Mucosa of stomach (tissue), 1 donor: ENCODE measurements around the gene RAP1GAP2.
"Not testable (repeated sequence)": the region's sequence is repeated elsewhere in the genome, so short reads cannot be mapped to it uniquely, and the experiment has no call there.

Experiments used
- H3K27me3 ChIP-seq: one replicate; pipeline ENCODE4 v1.7.0; 2013; ENCODE audit warnings: mild to moderate bottlenecking, low read length; ENCODE audit not compliant: control insufficient read depth, insufficient read depth
- H3K36me3 ChIP-seq: one replicate; pipeline ENCODE4 v1.7.0; 2013; ENCODE audit warnings: low read length; ENCODE audit not compliant: control insufficient read depth, insufficient read depth
- H3K4me1 ChIP-seq: one replicate; pipeline ENCODE4 v1.7.0; 2013; ENCODE audit warnings: mild to moderate bottlenecking, low read length; ENCODE audit not compliant: control insufficient read depth, insufficient read depth
- H3K4me3 ChIP-seq: one replicate; pipeline ENCODE4 v1.7.0; 2013; ENCODE audit warnings: low read length
- H3K9ac ChIP-seq: one replicate; pipeline ENCODE4 v1.7.0; 2013; ENCODE audit warnings: mild to moderate bottlenecking, low read length, moderate library complexity
- H3K9me3 ChIP-seq: one replicate; pipeline ENCODE4 v1.7.0; 2013; ENCODE audit warnings: mild to moderate bottlenecking, low read length, moderate library complexity; ENCODE audit not compliant: control insufficient read depth
- donor health status: Pancreatic carcinoma.

RAP1GAP2 gene

DNA sequence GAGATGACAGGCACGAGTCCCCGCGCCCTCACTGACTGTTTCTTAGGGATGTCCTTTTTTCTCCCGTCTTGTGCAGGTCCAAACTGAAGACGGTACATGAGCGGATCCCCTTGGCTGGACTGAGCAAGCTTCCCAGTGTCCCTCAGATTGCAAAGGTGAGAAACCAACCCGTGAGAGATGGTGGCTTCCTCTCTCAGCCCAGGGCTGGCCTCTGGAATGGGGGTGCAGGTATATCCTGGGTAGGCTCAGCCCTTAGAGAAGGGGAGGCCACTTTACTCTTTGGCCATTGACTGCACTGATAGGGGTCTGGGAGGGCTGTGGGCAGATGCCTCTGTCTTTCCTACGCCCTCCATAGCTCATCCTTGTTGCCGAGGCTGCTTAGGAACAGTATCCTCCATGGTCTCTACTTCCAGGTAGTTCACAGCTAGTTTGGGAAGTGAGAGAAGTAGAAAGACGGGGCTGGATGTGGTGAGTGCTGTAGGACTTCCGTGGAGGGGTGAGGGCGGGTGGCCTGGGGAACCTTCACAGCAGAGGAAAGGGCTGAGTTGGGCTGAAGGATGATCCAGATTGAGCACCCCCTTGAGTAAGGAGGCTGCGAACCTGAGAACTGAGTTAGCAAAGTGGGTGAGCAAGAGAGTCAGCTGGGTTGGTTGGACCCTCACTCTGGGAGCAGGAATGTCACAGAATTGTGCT lies 184.1 kb downstream of the RAP1GAP2 start:
- Histone ChIP-seq H3K27me3 (no peaks in the 10 kb centered on the region), H3K9ac (no peak overlapping the region), H3K9me3 (no peaks in the 10 kb centered on the region), H3K36me3 (no peaks in the 10 kb centered on the region), H3K4me3 (no peak overlapping the region), H3K4me1 (no peaks in the 10 kb centered on the region)

DNA sequence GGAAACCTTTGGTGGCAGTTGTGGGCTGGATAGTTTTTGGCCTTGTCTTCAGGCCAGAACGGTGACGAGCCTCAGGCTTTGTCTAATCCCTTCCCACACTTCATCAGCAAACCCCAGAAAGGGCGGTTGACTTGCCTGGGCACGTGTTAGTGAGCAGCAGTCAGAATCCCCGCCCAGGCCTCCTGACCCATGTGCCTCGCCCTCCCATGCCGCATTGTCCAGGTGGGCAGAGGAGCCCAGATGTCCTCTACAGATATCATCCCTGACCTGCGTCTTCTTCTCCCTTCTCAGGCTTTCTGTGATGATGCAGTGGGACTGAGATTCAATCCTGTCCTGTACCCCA lies 184.6 kb downstream of the RAP1GAP2 start:
- Histone ChIP-seq H3K27me3 (no peaks in the 10 kb centered on the region), H3K36me3 (no peaks in the 10 kb centered on the region), H3K4me1 (no peaks in the 10 kb centered on the region), H3K4me3 (no peak overlapping the region), H3K9me3 (no peaks in the 10 kb centered on the region), H3K9ac (no peak overlapping the region)

- H3K27me3 ChIP-seq: no peaks in the 10 kb centered on the region
- no peaks in the 10 kb centered on the region for H3K9me3 ChIP-seq
- H3K9ac ChIP-seq: no peak overlapping the region
- H3K4me3 ChIP-seq: no peak overlapping the region
- no peaks in the 10 kb centered on the region for H3K4me1 ChIP-seq
- no peaks in the 10 kb centered on the region for H3K36me3 ChIP-seq
Measured at GRCh38 chr17:2981325-2981724, 185.1 kb downstream of the RAP1GAP2 start.

DNA sequence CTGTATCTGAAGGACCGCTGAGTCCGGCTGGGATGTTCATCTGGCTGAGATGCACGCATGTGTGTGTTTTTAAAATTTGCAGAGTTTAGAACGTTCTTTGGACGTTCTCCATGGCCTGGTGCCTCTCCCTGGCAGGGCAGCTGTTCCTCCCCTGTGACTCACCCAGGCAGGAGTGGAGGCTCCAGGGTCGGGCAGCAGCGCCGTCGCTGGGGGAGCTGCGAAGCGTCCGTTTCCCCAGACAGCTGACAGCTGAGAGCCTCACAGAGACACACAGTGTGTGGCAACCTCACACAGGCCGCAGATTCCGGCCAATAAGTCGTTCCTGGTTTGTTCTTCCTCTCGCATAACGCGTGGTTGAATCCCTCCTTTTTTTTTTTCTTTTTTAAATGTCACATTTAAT lies 186.6 kb downstream of the RAP1GAP2 start:
- no peaks in the 10 kb centered on the region for H3K27me3 ChIP-seq
- H3K36me3 ChIP-seq: no peaks in the 10 kb centered on the region
- no peak overlapping the region for H3K9ac ChIP-seq
- no peaks in the 10 kb centered on the region for H3K9me3 ChIP-seq
- no peak overlapping the region for H3K4me3 ChIP-seq
- H3K4me1 ChIP-seq: no peaks in the 10 kb centered on the region

- peak overlapping the region; percentile 3 for H3K9ac ChIP-seq
- no peaks in the 10 kb centered on the region for H3K9me3 ChIP-seq
- H3K4me1 ChIP-seq: no peaks in the 10 kb centered on the region
Measured at GRCh38 chr17:2983255-2983654, 187.0 kb downstream of the RAP1GAP2 start.

GRCh38 chr17:2985318-2985717 lies 189.1 kb downstream of the RAP1GAP2 start:
- H3K36me3 ChIP-seq: peaks cover 3% of the 10 kb centered on the region
- H3K9me3 ChIP-seq: no peaks in the 10 kb centered on the region
- H3K27me3 ChIP-seq: no peaks in the 10 kb centered on the region
- H3K4me1 ChIP-seq: no peaks in the 10 kb centered on the region
- no peak overlapping the region for H3K9ac ChIP-seq
- no peak overlapping the region for H3K4me3 ChIP-seq

More at GRCh38 chr17:2983255-2983654, 187.0 kb downstream of the RAP1GAP2 start:
- Histone ChIP-seq H3K4me3 (no peak overlapping the region), H3K27me3 (no peaks in the 10 kb centered on the region), H3K36me3 (no peaks in the 10 kb centered on the region)

DNA sequence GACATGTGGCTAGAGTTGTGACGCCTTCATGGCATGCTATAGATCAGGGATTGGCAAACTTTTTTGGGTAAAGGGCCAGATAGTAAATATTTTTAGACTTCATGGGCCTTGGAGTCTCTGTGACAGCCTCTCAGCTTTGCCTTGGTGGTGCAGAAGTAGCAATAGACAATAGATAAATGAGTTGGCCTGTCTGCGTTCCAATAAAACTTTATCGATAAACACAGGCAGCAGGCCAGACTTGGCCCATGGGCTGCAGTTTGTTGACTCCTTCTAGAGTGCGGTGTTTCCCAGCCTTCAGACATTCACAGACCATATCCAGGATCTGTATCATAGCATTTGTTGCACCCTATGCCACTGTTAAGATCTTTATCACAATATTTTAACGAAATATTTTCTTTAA lies 190.7 kb downstream of the RAP1GAP2 start:
- no peaks in the 10 kb centered on the region for H3K27me3 ChIP-seq

GRCh38 chr17:2989396-2989795 lies 193.2 kb downstream of the RAP1GAP2 start:
- H3K4me1 ChIP-seq, H3K4me3 ChIP-seq, H3K27me3 ChIP-seq, H3K36me3 ChIP-seq, H3K9ac ChIP-seq, H3K9me3 ChIP-seq: not testable (repeated sequence)

More for the DNA sequence above, 190.7 kb downstream of the RAP1GAP2 start:
- Histone ChIP-seq H3K4me1 (no peaks in the 10 kb centered on the region), H3K36me3 (peaks cover 5% of the 10 kb centered on the region), H3K9ac (no peak overlapping the region), H3K4me3 (no peak overlapping the region), H3K9me3 (no peaks in the 10 kb centered on the region)

DNA sequence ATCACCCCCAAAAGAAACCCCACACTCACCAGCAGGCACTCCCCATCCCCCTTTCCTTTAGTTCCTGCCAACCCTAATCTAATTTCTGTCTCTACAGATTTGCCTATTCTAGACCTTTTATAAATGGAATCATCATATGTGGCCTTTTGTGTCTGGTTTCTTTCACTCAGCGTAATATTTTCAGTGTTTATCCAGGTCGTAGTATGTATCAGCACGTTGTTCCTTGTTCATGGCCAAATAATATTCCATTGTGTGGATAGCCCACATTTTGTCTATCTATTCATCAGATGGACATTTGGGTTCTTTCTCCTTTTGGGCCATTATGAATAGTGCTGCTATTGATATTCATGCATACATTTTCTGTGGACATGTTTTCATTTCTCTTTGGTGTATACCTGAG lies 193.6 kb downstream of the RAP1GAP2 start:
- Histone ChIP-seq H3K9me3 (no peaks in the 10 kb centered on the region), H3K36me3 (peaks cover 5% of the 10 kb centered on the region), H3K9ac (no peak overlapping the region), H3K4me1 (no peaks in the 10 kb centered on the region), H3K27me3 (no peaks in the 10 kb centered on the region), H3K4me3 (no peak overlapping the region)

DNA sequence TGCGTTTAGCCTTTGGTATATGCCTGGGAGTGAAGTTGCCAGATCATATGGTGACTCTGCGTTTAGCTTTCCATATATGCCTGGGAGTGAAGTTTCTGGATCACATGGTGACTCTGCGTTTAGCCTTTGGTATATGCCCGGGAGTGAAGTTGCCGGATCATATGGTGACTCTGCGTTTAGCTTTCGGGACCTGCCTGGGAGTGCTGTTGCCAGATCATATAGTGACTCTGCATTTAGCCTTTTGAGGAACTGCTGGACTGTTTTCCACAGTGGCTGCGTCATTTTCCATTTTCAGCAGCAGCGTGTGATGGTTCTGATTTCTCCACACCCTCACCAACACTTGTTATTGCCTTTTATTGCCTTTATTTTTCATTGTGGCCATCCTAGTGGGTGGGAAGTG lies 194.2 kb downstream of the RAP1GAP2 start:
- no peak overlapping the region for H3K4me3 ChIP-seq
- H3K4me1 ChIP-seq: peaks cover 4% of the 10 kb centered on the region
- H3K9me3 ChIP-seq: no peaks in the 10 kb centered on the region
- H3K9ac ChIP-seq: no peak overlapping the region
- peaks cover 8% of the 10 kb centered on the region for H3K36me3 ChIP-seq
- H3K27me3 ChIP-seq: no peaks in the 10 kb centered on the region

DNA sequence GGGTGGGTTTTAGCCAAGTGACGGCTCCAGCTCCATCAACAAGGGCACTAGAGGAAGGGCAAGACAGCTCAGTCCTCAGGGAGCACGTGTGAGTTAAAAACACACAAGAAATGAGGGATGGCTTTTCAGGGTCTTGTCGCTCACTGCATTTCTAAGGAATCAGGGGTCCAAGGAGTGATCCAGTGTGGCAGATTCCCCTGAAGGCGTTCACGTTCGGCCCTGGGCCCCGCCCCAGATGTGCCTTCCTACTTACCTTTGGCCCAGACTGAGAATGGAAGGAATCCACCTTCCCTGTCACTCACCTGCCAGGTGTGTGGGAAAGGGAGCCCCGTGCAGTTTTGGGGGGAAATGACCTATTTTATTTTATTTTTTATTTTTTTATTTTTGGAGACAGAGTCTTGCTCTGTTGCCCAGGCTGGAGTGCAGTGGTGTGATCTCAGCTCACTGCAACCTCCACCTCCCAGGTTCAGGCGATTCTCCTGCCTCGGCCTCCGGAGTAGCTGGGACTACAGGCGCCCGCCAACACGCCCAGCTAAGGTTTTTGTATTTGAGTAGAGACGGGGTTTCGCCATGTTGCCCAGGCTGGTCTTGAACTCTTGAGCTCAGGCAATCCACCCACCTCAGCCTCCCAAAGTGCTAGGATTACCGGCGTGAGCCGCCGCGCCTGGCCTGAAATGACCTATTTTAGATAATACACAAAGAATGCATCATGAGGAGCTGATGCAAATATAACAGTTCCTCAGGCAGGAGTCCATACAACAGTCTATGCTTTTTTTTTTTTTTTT lies 195.3 kb downstream of the RAP1GAP2 start:
- H3K27me3 ChIP-seq, H3K9me3 ChIP-seq, H3K9ac ChIP-seq, H3K4me3 ChIP-seq: not testable (repeated sequence)
- peaks cover 10% of the 10 kb centered on the region for H3K36me3 ChIP-seq
- H3K4me1 ChIP-seq: peaks cover 16% of the 10 kb centered on the region

DNA sequence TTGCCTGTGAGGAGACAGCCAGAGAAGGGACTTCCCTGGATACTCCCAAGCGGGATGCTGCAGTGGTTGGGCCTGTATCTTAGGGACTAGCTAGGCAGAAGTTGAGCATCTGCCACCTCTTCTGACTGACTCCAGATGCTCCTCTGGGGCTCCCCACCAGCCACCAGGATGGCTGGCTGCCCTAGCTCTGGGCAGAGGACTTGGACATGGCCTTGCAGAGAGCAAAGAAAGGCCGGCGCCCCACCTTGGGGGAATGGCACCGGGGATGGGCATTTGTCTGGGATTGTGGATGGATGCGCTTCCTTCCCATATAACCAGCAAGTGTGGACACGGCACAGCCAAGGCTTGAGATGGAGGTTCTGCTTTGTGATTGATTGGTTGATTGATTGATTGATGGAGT lies 198.2 kb downstream of the RAP1GAP2 start:
- Histone ChIP-seq H3K4me1 (peaks cover 23% of the 10 kb centered on the region), H3K4me3 (no peak overlapping the region), H3K36me3 (peaks cover 14% of the 10 kb centered on the region), H3K9me3 (no peaks in the 10 kb centered on the region), H3K27me3 (no peaks in the 10 kb centered on the region), H3K9ac (no peak overlapping the region)
